HG03196 (cell line): Measurements from ENCODE around the gene TBX18.

Experiments
- ATAC-seq: cut with Tn5 transposase; IDR thresholded peaks from one replicate; pipeline ENCODE4 v1.9.1; 2021; ENCODE audit not compliant: unreplicated experiment

TBX18 gene

GRCh38 chr6:84675651-84676050 is 88.7 kb downstream of the TBX18 start:
- no peak for ATAC-seq

GRCh38 chr6:84674395-84674794 is 90.0 kb downstream of the TBX18 start:
- ATAC-seq, result no peak

GRCh38 chr6:84671183-84671582 is 93.2 kb downstream of the TBX18 start:
- no peak for ATAC-seq

- ATAC-seq, result no peak
Observed at GRCh38 chr6:84669945-84670344, 94.5 kb downstream of the TBX18 start.

GRCh38 chr6:84667252-84668213 is 96.9 kb downstream of the TBX18 start:
- ATAC-seq, result no peak

GRCh38 chr6:84665401-84665800 is 99.0 kb downstream of the TBX18 start:
- no peak for ATAC-seq

- ATAC-seq, result no peak
Observed at GRCh38 chr6:84663866-84664265, 100.5 kb downstream of the TBX18 start.

GRCh38 chr6:84657486-84657885 is 106.9 kb downstream of the TBX18 start:
- no peak for ATAC-seq

GRCh38 chr6:84657025-84657424 is 107.4 kb downstream of the TBX18 start:
- no peak for ATAC-seq

- ATAC-seq, result no peak
Observed at GRCh38 chr6:84653027-84653551, 111.3 kb downstream of the TBX18 start.

- ATAC-seq, result no peak
Observed at GRCh38 chr6:84652356-84653026, 111.9 kb downstream of the TBX18 start.

- ATAC-seq, result no peak
Observed at GRCh38 chr6:84651583-84651982, 112.8 kb downstream of the TBX18 start.

- ATAC-seq, result no peak
Observed at GRCh38 chr6:84648444-84648843, 116.0 kb downstream of the TBX18 start.

GRCh38 chr6:84645563-84646266 is 118.7 kb downstream of the TBX18 start:
- ATAC-seq, result no peak

GRCh38 chr6:84645000-84645399 is 119.4 kb downstream of the TBX18 start:
- no peak for ATAC-seq

- no peak for ATAC-seq
Observed at GRCh38 chr6:84643778-84644177, 120.6 kb downstream of the TBX18 start.

- ATAC-seq, result no peak
Observed at GRCh38 chr6:84641076-84641475, 123.3 kb downstream of the TBX18 start.

GRCh38 chr6:84639396-84639795 is 125.0 kb downstream of the TBX18 start:
- no peak for ATAC-seq

GRCh38 chr6:84638286-84638685 is 126.1 kb downstream of the TBX18 start:
- no peak for ATAC-seq
